Measurements from ENCODE around the gene ABCB11.
A peak's percentile ranks its signal among the peaks of the same experiment; 100 is the strongest.

The ABCB11 gene

DNA sequence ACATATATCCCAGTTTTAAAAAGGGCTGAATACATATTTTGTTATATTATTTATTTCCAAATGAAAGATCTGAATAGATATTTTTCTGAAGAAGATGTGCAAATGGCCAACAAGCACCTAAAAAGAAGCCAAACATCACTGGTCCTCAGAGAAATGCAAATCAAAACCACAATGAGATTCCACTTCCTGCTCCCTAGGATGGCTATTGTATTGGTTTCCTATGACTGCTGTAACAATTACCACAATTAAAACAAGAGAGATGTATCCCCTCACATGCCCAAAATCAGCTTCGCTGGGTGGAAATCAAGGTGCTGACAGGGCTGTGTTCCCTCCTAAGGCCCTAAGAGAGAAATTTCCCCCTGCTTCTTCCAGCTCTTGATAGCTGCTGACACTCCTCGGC, 23.2 kb downstream of the ABCB11 start:
- DNase-seq (ENCODE audit: low spot score): no peak

DNA sequence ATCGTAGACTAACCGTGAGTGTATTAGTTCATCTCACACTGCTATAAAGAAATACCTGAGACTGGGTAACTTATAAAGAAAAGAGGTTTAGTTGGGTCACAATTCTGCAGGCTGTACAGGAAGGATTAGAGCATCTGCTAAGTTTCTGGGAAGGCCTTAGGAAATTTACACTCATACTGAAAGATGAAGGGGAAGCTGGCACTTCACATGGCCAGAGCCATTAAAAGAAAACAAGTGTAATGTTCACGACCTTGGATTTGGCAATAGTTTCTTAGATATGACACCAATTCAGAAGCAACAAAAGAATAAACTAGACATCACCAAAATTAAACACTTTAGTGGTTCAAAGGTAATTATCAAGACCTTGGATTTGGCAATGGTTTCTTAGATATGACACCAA, 23.8 kb downstream of the ABCB11 start:
- DNase-seq (ENCODE audit: low spot score): peak; percentile 8

DNA sequence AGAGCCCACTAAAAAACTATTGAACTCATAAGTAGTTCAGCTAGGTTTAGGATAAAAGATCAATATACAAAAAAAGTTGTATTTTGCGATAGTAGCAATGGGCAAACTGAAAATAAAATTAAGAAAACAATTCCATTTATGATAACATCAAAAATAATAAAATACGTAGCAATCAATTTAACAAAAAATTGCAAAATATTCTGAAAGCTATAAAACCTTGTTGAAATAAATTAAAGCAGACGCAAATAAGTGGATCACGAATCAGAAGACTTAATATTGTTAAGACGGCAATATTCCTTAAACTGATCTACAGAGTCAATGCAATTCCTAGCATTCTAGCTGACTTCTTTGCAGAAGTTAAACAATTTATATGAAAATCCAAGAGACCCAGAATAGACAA, 24.5 kb downstream of the ABCB11 start:
- no peak for DNase-seq (ENCODE audit: low spot score)

DNA sequence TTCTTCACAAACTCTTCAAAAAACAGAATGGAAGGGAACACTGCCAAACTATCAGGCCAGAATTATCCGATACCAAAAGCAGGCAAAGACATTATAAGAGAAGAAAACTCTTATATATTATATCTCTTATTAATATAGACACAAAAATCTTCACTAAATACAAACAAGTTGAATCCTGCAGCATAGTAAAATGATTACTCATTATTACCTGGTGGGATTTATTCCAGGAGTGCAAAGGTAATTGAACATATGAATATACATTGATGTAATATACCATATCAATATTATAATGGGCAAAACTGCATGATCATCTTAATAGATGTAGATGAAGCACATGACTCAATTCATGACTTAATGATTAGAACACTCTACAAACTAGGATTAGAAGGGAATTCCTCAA, 25.1 kb downstream of the ABCB11 start:
- DNase-seq (ENCODE audit: low spot score): no peak

DNA sequence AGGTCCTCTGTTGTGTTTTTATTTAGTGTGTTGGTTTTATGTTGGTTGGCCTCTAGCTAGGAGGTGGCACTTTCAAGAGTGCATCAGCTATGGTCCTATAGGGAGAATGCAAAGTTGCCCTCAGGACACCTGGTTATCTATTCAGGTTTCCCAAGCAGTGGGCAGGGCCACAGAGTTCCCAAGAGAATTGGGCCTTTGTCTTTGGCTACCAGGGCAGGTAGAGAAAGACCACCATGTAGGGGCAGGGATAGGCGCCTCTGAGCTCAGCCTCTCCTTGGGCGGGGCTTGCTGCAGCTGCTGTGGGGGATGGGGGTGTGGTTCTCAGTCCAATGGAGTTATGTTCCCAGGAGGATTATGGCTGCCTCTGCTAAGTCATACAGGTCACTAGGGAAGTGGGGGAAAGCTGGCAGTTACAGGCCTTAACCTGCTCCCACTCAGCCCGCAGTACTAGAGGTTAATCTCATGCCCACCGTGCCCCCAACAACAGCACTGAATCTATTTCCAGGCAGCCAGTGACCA, 26.0 kb downstream of the ABCB11 start:
- DNase-seq (ENCODE audit: low spot score): no peak

- no peak for DNase-seq (ENCODE audit: low spot score)
Observed at GRCh38 chr2:169002161-169002738, 28.9 kb downstream of the ABCB11 start.

DNA sequence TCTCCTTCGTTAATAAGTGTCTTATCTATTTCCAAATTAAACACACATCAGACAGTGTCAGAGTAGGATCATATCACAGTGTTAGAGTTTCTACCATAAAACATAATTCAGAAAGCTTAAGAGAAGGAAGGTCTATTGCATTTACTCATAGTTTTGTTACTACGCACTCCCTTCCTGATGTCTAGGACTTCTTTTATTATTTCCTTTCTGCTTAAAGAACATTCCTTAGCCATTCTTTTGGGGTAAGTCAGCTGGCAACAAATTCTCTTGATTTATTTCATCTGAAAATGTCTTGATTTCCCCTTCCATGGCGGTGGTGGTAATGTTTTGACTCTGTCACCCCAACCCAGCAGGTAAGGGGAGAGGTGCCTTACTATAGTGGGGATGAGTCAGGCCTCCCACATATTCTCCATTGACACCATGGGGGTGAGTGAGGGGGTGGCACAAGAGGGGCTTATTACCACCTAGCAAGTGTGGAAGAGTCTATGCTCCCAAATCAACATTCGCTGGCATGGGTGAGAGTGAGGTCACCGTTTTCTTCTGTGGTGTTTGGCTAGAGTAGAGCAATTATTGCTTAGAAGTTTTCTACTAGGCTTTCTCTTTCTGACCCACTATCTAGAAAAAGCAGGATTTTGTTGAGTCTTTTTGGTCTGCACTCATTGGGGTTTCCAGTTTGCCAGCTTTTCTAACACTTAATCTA, 29.9 kb downstream of the ABCB11 start:
- DNase-seq (ENCODE audit: low spot score): no peak

- DNase-seq (ENCODE audit: low spot score): no peak
Observed at GRCh38 chr2:168999668-169000213, 31.4 kb downstream of the ABCB11 start.

DNA sequence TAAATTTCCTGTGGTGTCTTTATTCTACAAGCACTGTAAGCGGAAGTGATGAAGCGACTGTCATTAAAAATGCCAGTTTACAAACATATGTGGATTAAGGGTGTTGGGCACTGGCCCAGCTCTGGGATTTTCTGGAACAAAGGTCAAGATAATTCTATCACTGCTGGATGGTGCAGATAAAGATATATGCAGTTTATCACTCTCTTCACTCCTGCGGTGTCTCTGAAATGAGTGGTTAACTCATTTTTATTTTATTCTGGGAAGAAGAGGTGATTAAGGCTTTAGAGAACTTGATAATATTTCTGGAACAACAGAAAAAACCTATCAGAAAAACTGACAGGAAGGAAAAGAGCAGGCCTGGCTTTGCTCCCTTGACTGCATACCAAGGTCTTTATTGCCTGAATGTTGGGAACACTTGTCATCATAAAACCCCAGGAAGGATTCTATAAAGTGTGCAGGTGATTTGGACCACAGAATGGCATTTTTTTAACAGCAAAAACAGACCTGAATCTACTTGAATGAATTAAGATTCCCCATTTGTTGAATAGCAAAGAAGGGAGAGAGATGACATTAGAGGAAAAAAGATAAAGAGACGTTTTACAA, 32.4 kb downstream of the ABCB11 start:
- DNase-seq (ENCODE audit: low spot score): no peak

- DNase-seq (ENCODE audit: low spot score): no peak
Observed at GRCh38 chr2:168997794-168998193, 33.3 kb downstream of the ABCB11 start.

GRCh38 chr2:168997118-168997521, 34.0 kb downstream of the ABCB11 start:
- no peak for DNase-seq (ENCODE audit: low spot score)

DNA sequence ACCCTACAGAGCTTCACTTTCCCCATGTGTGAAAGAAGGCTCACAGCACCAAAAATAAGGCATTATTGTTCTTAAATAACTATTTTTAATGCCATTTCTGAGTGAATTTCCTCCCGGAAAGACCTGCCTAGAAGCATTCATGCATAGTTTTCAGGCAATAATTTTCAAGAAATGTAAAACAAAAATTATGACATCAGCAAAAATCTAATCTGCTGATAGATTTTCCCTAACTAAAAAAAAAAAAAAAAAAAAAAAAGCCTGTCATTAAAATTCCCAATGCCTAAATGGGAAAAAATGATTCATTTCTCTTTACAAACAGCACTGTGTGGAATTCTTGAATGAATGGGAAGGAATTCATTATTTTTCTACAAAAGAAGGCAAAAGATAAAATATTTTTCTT, 35.4 kb downstream of the ABCB11 start:
- no peak for DNase-seq (ENCODE audit: low spot score)

DNA sequence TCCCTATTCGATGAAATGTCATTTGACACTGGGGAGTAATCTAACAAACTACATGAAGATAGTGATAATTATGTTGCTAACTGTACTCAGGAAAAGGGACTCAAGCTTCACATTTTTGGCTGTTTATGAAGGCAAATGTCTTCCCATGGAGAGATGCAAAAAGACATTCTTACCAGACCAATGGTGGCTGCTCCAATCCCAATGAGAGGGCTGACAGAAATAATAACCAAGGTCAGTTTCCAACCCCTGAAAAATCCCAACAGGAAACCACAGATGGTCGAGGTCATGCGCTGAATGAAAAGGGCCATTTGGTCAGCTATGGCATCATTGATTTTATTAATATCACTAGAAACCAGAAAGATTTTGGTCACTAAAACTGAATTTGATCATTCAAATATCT, 37.6 kb downstream of the ABCB11 start:
- DNase-seq (ENCODE audit: low spot score): no peak

DNA sequence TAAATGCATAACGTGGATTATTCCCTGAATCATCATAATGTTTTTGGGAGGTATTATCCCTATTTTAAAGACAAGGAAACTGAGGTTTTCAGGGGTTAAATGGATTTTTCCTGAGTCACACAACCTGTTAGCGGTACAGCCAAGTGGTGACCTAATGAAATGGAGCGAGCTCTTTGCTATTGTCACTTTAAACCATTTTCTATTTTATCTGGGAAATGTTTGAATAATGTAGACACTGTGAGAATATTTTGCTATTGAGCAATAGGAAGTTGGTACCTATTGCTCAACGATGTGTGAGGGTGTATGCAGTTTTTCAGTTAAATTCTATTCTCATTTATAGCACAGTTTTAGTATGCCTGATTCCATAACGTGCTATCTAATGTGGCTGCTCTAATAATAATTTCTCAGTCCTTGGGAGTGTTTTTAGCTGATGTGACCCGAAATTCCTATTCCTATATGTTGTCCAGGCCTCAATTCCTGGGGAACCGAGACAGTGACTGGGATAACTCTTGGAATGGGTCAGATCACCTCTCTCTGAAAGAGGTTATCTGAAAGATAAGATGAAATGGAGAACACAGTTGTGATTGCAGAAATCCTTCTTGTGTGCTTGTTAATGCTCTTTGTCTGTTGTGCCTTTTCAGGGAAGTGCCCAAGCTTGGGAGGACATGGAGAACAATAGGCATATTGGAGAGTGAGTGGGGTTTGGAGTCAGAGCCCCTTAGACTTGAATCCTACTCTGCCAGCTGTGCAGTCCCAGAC, 38.4 kb downstream of the ABCB11 start:
- no peak for DNase-seq (ENCODE audit: low spot score)

GRCh38 chr2:168992026-168992425, 39.1 kb downstream of the ABCB11 start:
- no peak for DNase-seq (ENCODE audit: low spot score)

GRCh38 chr2:168988755-168989154, 42.4 kb downstream of the ABCB11 start:
- DNase-seq (ENCODE audit: low spot score): no peak

- DNase-seq (ENCODE audit: low spot score): no peak
Observed at GRCh38 chr2:168986398-168986943, 44.7 kb downstream of the ABCB11 start.

DNA sequence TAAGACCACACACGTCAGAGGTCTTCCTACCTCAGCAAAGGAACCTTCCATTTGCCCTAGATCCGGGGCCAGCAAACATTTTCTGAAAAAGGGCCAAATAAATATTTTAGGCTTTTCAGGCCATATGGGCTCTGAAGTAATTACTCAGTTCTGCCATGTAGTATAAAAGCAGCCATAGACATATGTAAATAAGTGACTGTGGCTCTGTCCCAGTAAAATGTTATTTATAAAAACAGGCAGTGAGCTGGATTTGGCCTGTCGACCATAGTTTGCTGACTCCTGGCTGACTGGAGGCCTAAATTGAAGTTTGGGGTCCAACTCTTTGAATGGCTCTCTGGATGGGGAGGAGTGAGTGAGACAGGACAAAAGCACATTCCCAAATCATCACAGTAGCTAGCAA, 49.5 kb downstream of the ABCB11 start:
- DNase-seq (ENCODE audit: low spot score): no peak

GRCh38 chr2:168978461-168978861, 52.7 kb downstream of the ABCB11 start:
- no peak for DNase-seq (ENCODE audit: low spot score)

DNA sequence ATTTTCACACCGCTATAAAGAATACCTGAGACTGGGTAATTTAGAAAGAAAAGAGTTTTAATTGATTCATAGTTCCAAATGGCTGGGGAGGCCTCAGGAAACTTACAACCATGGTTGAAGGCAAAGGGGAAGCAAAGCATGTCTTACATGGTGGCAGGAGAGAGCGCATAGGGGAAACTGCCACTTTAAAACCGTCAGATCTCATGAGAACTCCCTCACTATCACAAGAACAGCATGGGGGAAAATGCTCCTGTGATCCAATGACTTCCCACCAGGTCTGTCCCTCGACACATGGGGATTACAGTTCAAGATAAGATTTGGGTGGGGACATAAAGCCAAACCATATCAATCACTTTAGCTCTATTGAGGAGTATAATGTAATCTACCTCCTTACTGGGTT, 53.5 kb downstream of the ABCB11 start:
- no peak for DNase-seq (ENCODE audit: low spot score)

GRCh38 chr2:168976034-168976654, 55.0 kb downstream of the ABCB11 start:
- DNase-seq (ENCODE audit: low spot score): no peak

DNA sequence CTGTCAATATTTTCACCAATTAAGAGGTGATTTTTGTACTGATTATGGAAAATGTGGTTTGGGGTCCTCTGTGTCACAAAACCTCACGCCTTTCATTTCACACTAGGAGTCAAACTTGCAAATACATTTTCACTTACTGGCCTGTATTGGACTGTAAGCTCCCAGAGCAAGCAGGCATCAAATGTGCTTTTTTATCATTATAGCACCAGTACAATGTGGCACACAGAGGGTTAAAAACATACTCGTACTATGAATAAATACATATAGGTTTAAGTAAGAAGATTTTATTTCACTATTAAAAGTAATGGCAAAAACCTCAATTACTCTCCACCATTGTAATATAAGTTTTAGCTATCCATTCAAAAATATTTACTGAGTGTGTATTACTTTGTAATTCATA, 56.7 kb downstream of the ABCB11 start:
- no peak for DNase-seq (ENCODE audit: low spot score)

All from pons (tissue), 1 donor.